Mesothelial cell of epicardium (in vitro differentiated cells): ENCODE measurements around the gene TRIM21. TPM values are rescaled to one million over a fixed set of nuclear protein-coding genes. Genes with fewer than 3 reads are reported as not detected.
"Not testable (repeated sequence)": the region's sequence is repeated elsewhere in the genome, so short reads cannot be mapped to it uniquely, and the experiment has no call there.

Source experiments
- DNase-seq, 2 experiments: peaks; one replicate each; pipeline ENCODE4 v3.0.0; 2021; ENCODE audit warnings: low spot score in 2 of 2; ENCODE audit not compliant: unreplicated experiment in 2 of 2
- H3K27ac Mint-ChIP-seq: 2 replicates; pipeline ENCODE4 v1.8.0; 2021; ENCODE audit warnings: mixed read lengths
- H3K27me3 Mint-ChIP-seq: 2 replicates; pipeline ENCODE4 v1.8.0; 2021; ENCODE audit warnings: low read depth, mixed read lengths
- H3K36me3 Mint-ChIP-seq: 2 replicates; pipeline ENCODE4 v1.8.0; 2021; ENCODE audit warnings: mixed read lengths
- H3K4me1 Mint-ChIP-seq: 2 replicates; pipeline ENCODE4 v1.8.0; 2021; ENCODE audit warnings: mixed read lengths
- H3K4me3 Mint-ChIP-seq: 2 replicates; pipeline ENCODE4 v1.8.0; 2021; ENCODE audit warnings: mild to moderate bottlenecking, moderate library complexity, mixed read lengths
- H3K9me3 Mint-ChIP-seq: 2 replicates; pipeline ENCODE4 v1.8.0; 2021; ENCODE audit warnings: mixed read lengths
- CTCF ChIP-seq: fragments of 200-600 bp; sonication (generic); IDR thresholded peaks from one replicate; pipeline ENCODE4 v1.5.0; 2021; ENCODE audit warnings: antibody characterized with exemption; ENCODE audit not compliant: unreplicated experiment
- total RNA-seq: library from RNA; stranded (reverse); gene quantifications from 3 replicates; pipeline ENCODE4 v1.2.1, GENCODE V29; 2021

The TRIM21 gene
- total RNA-seq, 1 donor from 2014 or later, result 17.1 TPM

GRCh38 chr11:4418403-4418802 lies 24.9 kb upstream of the TRIM21 start:
- H3K36me3 Mint-ChIP-seq, result no peaks in the 10 kb centered on the region
- H3K9me3 Mint-ChIP-seq, result no peaks in the 10 kb centered on the region
- no peak for DNase-seq
- no peak overlapping the region for H3K27ac Mint-ChIP-seq
- no peak overlapping the region for H3K4me3 Mint-ChIP-seq
- peaks cover 3% of the 10 kb centered on the region for H3K27me3 Mint-ChIP-seq
- TF ChIP-seq CTCF, result no peak
- no peaks in the 10 kb centered on the region for H3K4me1 Mint-ChIP-seq

GRCh38 chr11:4416816-4417215 lies 23.3 kb upstream of the TRIM21 start:
- DNase-seq, result no peak
- TF ChIP-seq CTCF, result no peak
- H3K9me3 Mint-ChIP-seq, result no peaks in the 10 kb centered on the region
- peaks cover 3% of the 10 kb centered on the region for H3K27me3 Mint-ChIP-seq
- no peak overlapping the region for H3K27ac Mint-ChIP-seq
- H3K36me3 Mint-ChIP-seq, result no peaks in the 10 kb centered on the region
- H3K4me3 Mint-ChIP-seq, result no peak overlapping the region
- H3K4me1 Mint-ChIP-seq, result no peaks in the 10 kb centered on the region

- H3K4me1 Mint-ChIP-seq, result no peaks in the 10 kb centered on the region
- TF ChIP-seq CTCF, result no peak
- DNase-seq, result no peak
- no peaks in the 10 kb centered on the region for H3K36me3 Mint-ChIP-seq
- no peak overlapping the region for H3K27ac Mint-ChIP-seq
- no peaks in the 10 kb centered on the region for H3K9me3 Mint-ChIP-seq
- no peak overlapping the region for H3K4me3 Mint-ChIP-seq
- H3K27me3 Mint-ChIP-seq, result peaks cover 3% of the 10 kb centered on the region
Observed at GRCh38 chr11:4416306-4416705, 22.8 kb upstream of the TRIM21 start.

GRCh38 chr11:4406206-4406605 lies 12.7 kb upstream of the TRIM21 start:
- not testable (repeated sequence) for H3K36me3 Mint-ChIP-seq, H3K4me3 Mint-ChIP-seq, DNase-seq, H3K4me1 Mint-ChIP-seq, H3K27me3 Mint-ChIP-seq, H3K27ac Mint-ChIP-seq
- peaks cover 42% of the 10 kb centered on the region for H3K9me3 Mint-ChIP-seq

GRCh38 chr11:4393858-4394223 lies 339 bp upstream of the TRIM21 start:
- Mint-ChIP-seq H3K9me3 (peaks cover 38% of the 10 kb centered on the region), H3K27ac (peak overlapping the region; percentile 82), H3K36me3 (peaks cover 36% of the 10 kb centered on the region), H3K27me3 (no peaks in the 10 kb centered on the region), H3K4me3 (peak overlapping the region; percentile 89), H3K4me1 (peaks cover 16% of the 10 kb centered on the region)
- TF ChIP-seq CTCF, result no peak
- no peak for DNase-seq

GRCh38 chr11:4388221-4388620 lies 5.3 kb downstream of the TRIM21 start:
- TF ChIP-seq CTCF, result no peak
- H3K36me3 Mint-ChIP-seq, result peaks cover 84% of the 10 kb centered on the region
- no peak overlapping the region for H3K27ac Mint-ChIP-seq
- H3K4me3 Mint-ChIP-seq, result no peak overlapping the region
- H3K9me3 Mint-ChIP-seq, result peaks cover 18% of the 10 kb centered on the region
- no peaks in the 10 kb centered on the region for H3K27me3 Mint-ChIP-seq
- peaks cover 10% of the 10 kb centered on the region for H3K4me1 Mint-ChIP-seq
- DNase-seq, result no peak
